Peyer's patch (tissue), 4 donors: ENCODE data around the gene ANKRD29. TPM values are rescaled to one million over a fixed set of nuclear protein-coding genes. Genes with fewer than 3 reads are reported as not detected.

ENCODE experiments used
- DNase-seq, 3 donors: peaks; one replicate each; pipeline ENCODE4 v3.0.0-alpha.2; 2017 to 2019
- H3K27ac ChIP-seq, 4 donors: fragments of 200-600 bp; sonication (generic); one replicate each; pipeline ENCODE4 v1.5.1; 2016 to 2019
- H3K27me3 ChIP-seq, 2 donors: fragments of 200-600 bp; sonication (generic); one replicate each; pipeline ENCODE4 v1.5.1; 2019
- H3K36me3 ChIP-seq, 3 donors: fragments of 200-600 bp; sonication (generic); one replicate each; pipeline ENCODE4 v1.5.1; 2016 to 2019
- H3K4me1 ChIP-seq, 4 donors: fragments of 200-600 bp; sonication (generic); one replicate each; pipeline ENCODE4 v1.5.1; 2016 to 2019
- H3K4me3 ChIP-seq, 4 donors: fragments of 200-600 bp; sonication (generic); 1 replicate in 3 of 4; 2 replicates in 1 of 4; pipeline ENCODE4 v1.5.1; 2016 to 2019; ENCODE audit warnings: mild to moderate bottlenecking in 1 of 4
- H3K9me3 ChIP-seq, 4 donors: fragments of 200-600 bp; sonication (generic); one replicate each; pipeline ENCODE4 v1.5.1; 2016 to 2019; ENCODE audit warnings: mild to moderate bottlenecking in 1 of 4
- POLR2A ChIP-seq, 2 donors: fragments of 450-650 bp; IDR thresholded peaks; one replicate each; pipeline ENCODE4 v1.5.1; 2017; ENCODE audit warnings: antibody characterized with exemption in 2 of 2, mild to moderate bottlenecking in 2 of 2, moderate library complexity in 2 of 2
- total RNA-seq, 4 donors: library from RNA; depleted of rRNA; stranded (reverse); fragments of >200 nt; gene quantifications; one replicate each; pipeline ENCODE4 v1.1.0, GENCODE V29; 2016
- TF ChIP-seq, protein P1 (sequence below), 6 experiments: fragments of 450-650 bp in 4 of 6; fragments of 200-600 bp in 2 of 6; sonication (generic) in 1 of 6; IDR thresholded peaks; one replicate each; pipeline ENCODE4 v1.5.1; 2017 to 2019; ENCODE audit warnings: antibody characterized with exemption in 6 of 6, mild to moderate bottlenecking in 3 of 6, moderate library complexity in 1 of 6

The ANKRD29 gene
- total RNA-seq, 4 donors from 2014 or later: 4.0 to 18.2 (median 8.1) TPM

DNA sequence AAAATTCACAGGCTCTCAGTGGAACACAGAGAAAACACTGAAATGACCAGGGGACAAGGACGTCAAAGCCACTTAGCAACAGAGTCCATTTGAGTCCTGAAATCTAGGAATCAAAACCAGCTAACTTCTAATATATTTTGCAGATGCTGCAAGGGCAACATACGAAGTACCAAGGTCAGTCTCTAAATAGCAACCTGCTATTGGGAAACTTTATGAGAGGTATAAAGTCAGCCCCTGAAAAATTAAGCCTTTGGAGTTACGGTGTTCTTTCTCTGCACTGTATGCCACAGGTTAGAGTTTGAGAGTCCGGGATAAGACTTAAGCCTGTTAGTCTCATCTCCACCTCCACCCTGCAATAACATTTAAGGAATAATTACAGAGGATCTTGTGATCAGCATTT is 89.7 kb downstream of the ANKRD29 start:
- no peaks in the 10 kb centered on the region for H3K9me3 ChIP-seq

DNA sequence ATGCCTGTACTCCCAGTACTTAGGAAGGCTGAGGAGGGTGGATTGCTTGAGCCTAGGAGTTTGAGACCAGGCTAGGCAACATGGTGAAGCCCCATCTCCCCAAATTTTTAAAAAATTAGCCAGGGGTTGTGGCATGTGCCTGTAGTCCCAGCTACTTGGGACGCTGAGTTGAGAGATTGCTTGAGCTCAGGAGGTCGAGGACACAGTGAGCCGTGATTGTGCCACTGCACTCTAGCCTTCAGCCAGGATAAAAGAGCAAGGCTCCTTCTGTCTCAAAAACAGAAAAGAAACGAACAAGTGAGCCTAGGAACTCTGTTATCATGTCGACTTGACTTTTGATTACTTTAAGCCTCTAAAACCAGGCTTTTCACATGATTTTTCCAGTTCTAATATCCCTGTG is 90.1 kb downstream of the ANKRD29 start:
- DNase-seq: no peak
- Histone ChIP-seq H3K4me3 (no peak overlapping the region), H3K36me3 (peaks cover 0 to 56% (median 0%) of the 10 kb centered on the region in 3 donors), H3K27me3 (no peaks in the 10 kb centered on the region), H3K27ac (no peak overlapping the region), H3K9me3 (no peaks in the 10 kb centered on the region), H3K4me1 (peaks cover 0 to 18% (median 5%) of the 10 kb centered on the region in 4 donors)
- no peak for TF ChIP-seq POLR2A (IDR thresholded peaks at IDR 0.05)
- TF ChIP-seq, protein P1, sequence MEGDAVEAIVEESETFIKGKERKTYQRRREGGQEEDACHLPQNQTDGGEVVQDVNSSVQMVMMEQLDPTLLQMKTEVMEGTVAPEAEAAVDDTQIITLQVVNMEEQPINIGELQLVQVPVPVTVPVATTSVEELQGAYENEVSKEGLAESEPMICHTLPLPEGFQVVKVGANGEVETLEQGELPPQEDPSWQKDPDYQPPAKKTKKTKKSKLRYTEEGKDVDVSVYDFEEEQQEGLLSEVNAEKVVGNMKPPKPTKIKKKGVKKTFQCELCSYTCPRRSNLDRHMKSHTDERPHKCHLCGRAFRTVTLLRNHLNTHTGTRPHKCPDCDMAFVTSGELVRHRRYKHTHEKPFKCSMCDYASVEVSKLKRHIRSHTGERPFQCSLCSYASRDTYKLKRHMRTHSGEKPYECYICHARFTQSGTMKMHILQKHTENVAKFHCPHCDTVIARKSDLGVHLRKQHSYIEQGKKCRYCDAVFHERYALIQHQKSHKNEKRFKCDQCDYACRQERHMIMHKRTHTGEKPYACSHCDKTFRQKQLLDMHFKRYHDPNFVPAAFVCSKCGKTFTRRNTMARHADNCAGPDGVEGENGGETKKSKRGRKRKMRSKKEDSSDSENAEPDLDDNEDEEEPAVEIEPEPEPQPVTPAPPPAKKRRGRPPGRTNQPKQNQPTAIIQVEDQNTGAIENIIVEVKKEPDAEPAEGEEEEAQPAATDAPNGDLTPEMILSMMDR (IDR thresholded peaks at IDR 0.05): no peak

More for the DNA sequence above, 89.7 kb downstream of the ANKRD29 start:
- H3K4me1 ChIP-seq: peaks cover 0 to 18% (median 5%) of the 10 kb centered on the region in 4 donors
- H3K27ac ChIP-seq: peak overlapping the region; percentile 4 to 31 (median 10)
- no peak for DNase-seq
- no peaks in the 10 kb centered on the region for H3K27me3 ChIP-seq
- no peak overlapping the region for H3K4me3 ChIP-seq
- TF ChIP-seq, protein P1 (IDR thresholded peaks at IDR 0.05): no peak
- TF ChIP-seq POLR2A (IDR thresholded peaks at IDR 0.05): no peak
- H3K36me3 ChIP-seq: peaks cover 0 to 51% (median 0%) of the 10 kb centered on the region in 3 donors

DNA sequence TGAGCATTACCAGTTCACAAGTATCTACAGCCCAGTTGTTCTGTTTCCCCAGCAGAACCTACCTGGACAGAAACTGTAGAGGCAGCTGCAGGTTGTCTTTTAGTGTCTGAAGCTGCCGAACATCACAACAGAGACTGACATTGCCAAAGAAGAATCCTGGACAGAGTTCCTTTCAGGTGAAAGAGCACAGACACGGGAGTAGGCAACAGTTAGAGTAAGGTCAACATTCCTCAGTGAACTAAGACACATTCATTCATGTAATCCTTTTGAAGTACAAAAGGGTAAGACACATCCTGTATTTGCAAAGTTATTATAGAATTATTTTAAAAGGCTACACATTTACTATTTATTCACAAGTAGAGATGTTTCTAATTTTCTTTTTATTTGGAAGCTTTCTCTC is 90.7 kb downstream of the ANKRD29 start:
- H3K36me3 ChIP-seq: peaks cover 0 to 61% (median 0%) of the 10 kb centered on the region in 3 donors
- no peak for DNase-seq
- no peak overlapping the region for H3K27ac ChIP-seq
- H3K27me3 ChIP-seq: no peaks in the 10 kb centered on the region
- TF ChIP-seq POLR2A (IDR thresholded peaks at IDR 0.05): no peak
- TF ChIP-seq, protein P1 (IDR thresholded peaks at IDR 0.05): no peak
- H3K9me3 ChIP-seq: no peaks in the 10 kb centered on the region
- H3K4me3 ChIP-seq: no peak overlapping the region
- peaks cover 0 to 18% (median 5%) of the 10 kb centered on the region in 4 donors for H3K4me1 ChIP-seq

DNA sequence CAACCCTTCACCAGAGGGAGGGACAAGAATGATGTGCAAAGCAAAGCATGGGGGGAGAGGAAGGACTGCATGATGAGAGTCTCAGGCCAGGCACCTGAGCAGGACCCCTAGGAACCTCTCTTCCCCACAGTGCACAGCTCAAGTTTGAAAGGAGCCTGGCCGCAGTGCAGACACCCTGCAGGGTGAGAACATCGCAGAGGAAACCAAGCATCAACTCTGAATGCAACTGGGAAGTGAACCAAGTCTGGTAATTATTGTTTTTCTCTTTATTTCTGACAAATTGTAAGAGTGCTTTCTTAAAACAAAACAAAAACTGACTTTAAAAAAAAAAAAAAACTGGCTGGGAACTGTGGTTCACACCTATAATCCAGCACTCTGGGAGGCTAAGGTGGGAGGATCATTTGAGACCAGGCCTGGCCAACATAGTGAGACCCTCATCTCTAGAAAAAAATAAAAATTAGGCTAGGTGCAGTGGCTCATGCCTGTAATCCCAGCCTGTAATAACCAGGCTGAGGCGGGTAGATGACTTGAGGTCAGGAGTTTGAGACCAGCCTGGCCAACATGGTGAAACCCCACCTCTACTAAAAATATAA is 91.7 kb downstream of the ANKRD29 start:
- H3K27me3 ChIP-seq: no peaks in the 10 kb centered on the region
- H3K36me3 ChIP-seq: peaks cover 0 to 64% (median 0%) of the 10 kb centered on the region in 3 donors
- no peak overlapping the region for H3K27ac ChIP-seq
- H3K4me1 ChIP-seq: peaks cover 0 to 18% (median 5%) of the 10 kb centered on the region in 4 donors
- TF ChIP-seq, protein P1 (IDR thresholded peaks at IDR 0.05): no peak
- TF ChIP-seq POLR2A (IDR thresholded peaks at IDR 0.05): no peak
- no peak for DNase-seq
- no peaks in the 10 kb centered on the region for H3K9me3 ChIP-seq
- no peak overlapping the region for H3K4me3 ChIP-seq

DNA sequence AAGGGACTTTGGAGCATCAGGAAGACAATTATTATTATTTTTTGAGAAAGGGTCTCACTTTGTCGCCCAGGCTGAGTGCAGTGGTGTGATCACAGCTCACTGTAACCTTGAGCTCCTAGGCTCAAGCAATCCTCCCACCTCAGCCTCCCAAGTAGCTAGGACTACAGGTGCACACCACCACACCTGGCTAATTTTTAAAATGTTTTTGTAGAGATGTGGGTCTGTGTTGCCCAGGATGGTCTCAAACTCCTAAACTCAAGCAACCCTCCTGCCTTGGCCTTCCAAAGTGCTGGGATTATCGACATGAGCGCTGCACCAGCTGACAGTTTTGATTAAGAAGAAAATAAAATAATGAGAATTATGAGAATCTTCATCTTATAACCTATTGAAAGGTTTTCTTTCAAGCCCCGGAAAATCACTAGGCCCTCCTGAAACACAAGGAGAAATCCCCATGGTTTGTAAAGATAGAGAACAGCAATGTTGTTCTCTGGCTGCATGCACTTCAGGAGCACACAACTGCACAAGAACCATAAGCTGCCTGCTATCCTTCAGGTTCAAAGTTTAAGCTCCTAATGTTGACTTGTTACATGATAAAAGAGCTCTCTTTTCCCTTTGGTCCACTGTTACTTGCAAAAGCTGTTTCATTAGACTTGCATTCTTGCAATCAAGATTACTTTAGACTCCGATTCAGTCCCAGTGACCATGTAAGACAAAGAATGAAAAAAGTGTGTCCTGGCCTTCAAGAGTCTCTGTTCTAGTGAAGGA is 93.2 kb downstream of the ANKRD29 start:
- DNase-seq: no peak
- Histone ChIP-seq H3K4me1 (peaks cover 0 to 10% (median 5%) of the 10 kb centered on the region in 4 donors), H3K27me3 (no peaks in the 10 kb centered on the region), H3K27ac (no peak overlapping the region), H3K36me3 (peaks cover 0 to 74% (median 0%) of the 10 kb centered on the region in 3 donors), H3K4me3 (no peak overlapping the region), H3K9me3 (no peaks in the 10 kb centered on the region)
- TF ChIP-seq, protein P1 (IDR thresholded peaks at IDR 0.05): no peak
- no peak for TF ChIP-seq POLR2A (IDR thresholded peaks at IDR 0.05)
